Activated CD4-positive, alpha-beta T cell treated with anti-CD3 and anti-CD28 coated beads, Interleukin-2, amount 10 ng/mL, durations not matched to agents 7 days and 5 days (primary cell): ENCODE measurements around the gene MTF2. TPM values are rescaled to one million over a fixed set of nuclear protein-coding genes. Genes with fewer than 3 reads are reported as not detected.

Experiments
- CTCF ChIA-PET: fragments of 350-600 bp; sonication (Branson Sonifier 250); formaldehyde crosslinking; loops from one replicate; lab custom pipeline; 2021; ENCODE audit warnings: antibody characterized with exemption; lab: Charles Lee
- POLR2A ChIA-PET: fragments of 350-600 bp; sonication (Branson Sonifier 250); formaldehyde crosslinking; loops from one replicate; lab custom pipeline; 2021; ENCODE audit warnings: antibody characterized with exemption; lab: Charles Lee
- DNase-seq: peaks from one replicate; pipeline ENCODE4 v3.0.0-alpha.2; 2020
- H3K27ac Mint-ChIP-seq: one replicate; pipeline ENCODE4 v1.8.0; 2021; ENCODE audit warnings: mild to moderate bottlenecking, moderate library complexity, mixed read lengths
- H3K27me3 Mint-ChIP-seq: one replicate; pipeline ENCODE4 v1.8.0; 2021; ENCODE audit warnings: mixed read lengths
- H3K36me3 Mint-ChIP-seq: one replicate; pipeline ENCODE4 v1.8.0; 2021; ENCODE audit warnings: low read depth, mixed read lengths
- H3K4me1 Mint-ChIP-seq: one replicate; pipeline ENCODE4 v1.8.0; 2021; ENCODE audit warnings: mixed read lengths
- H3K4me3 Mint-ChIP-seq: one replicate; pipeline ENCODE4 v1.8.0; 2021; ENCODE audit warnings: mild to moderate bottlenecking, moderate library complexity, mixed read lengths
- H3K9me3 Mint-ChIP-seq: one replicate; pipeline ENCODE4 v1.8.0; 2021; ENCODE audit warnings: mixed read lengths
- total RNA-seq, 2 experiments: library from RNA; stranded (reverse); gene quantifications; one replicate each; pipeline ENCODE4 v1.2.3, GENCODE V29; 2021

The MTF2 gene
- total RNA-seq, 2 experiments from 2014 or later: 49.9 to 56.7 TPM

GRCh38 chr1:93177991-93178390 is 98.9 kb downstream of the MTF2 start:
- CTCF ChIA-PET: interaction anchor here (0.7 to 1.0 kb wide), 2 partner anchors 13 to 974 kb away, joined by 3 to 4 read pairs; no protein-coding TSS in a partner anchor
- Mint-ChIP-seq H3K9me3 (no peaks in the 10 kb centered on the region), H3K4me1 (peaks cover 54% of the 10 kb centered on the region), H3K4me3 (peak overlapping the region; percentile 84), H3K27me3 (no peaks in the 10 kb centered on the region), H3K36me3 (peaks cover 29% of the 10 kb centered on the region), H3K27ac (peak overlapping the region; percentile 97)
- no peak for DNase-seq
- POLR2A ChIA-PET: no interaction called here

GRCh38 chr1:93178418-93178817 is 99.3 kb downstream of the MTF2 start:
- Mint-ChIP-seq H3K4me1 (peaks cover 55% of the 10 kb centered on the region), H3K36me3 (peaks cover 29% of the 10 kb centered on the region), H3K27ac (peak overlapping the region; percentile 97), H3K27me3 (no peaks in the 10 kb centered on the region), H3K9me3 (no peaks in the 10 kb centered on the region), H3K4me3 (peak overlapping the region; percentile 84)
- no peak for DNase-seq
- ChIA-PET POLR2A (no interaction called here), CTCF (interaction anchor here (1.0 to 2.0 kb wide), 2 partner anchors 14 to 136 kb away, joined by 3 to 6 read pairs; no protein-coding TSS in a partner anchor)

GRCh38 chr1:93179886-93180722 is 101.0 kb downstream of the MTF2 start, which contains the start of gene TMED5:
Gene TMED5 (minus strand): TSS chr1:93180413. CDS start chr1:93180242, 171 bp downstream.
- peak within 1 kb of the TSS; percentile 97 for H3K27ac Mint-ChIP-seq
- H3K4me3 Mint-ChIP-seq: peak within 1 kb of the TSS; percentile 84
- no peaks in the 10 kb centered on the region for H3K27me3 Mint-ChIP-seq
- H3K36me3 Mint-ChIP-seq: peaks cover 32% of the 10 kb centered on the region
- POLR2A ChIA-PET: no interaction called here
- no peaks in the 10 kb centered on the region for H3K9me3 Mint-ChIP-seq
- CTCF ChIA-PET: interaction anchor here (2.0 kb wide), 1 partner anchor 137 kb away, joined by 6 read pairs; no protein-coding TSS in a partner anchor
- DNase-seq: peak; percentile 98
- peaks cover 55% of the 10 kb centered on the region for H3K4me1 Mint-ChIP-seq

GRCh38 chr1:93180723-93181613 is 101.9 kb downstream of the MTF2 start, which contains the start of gene CCDC18:
Gene CCDC18 (plus strand): TSS chr1:93180724. CDS start chr1:93183362, 2,638 bp downstream.
- peak within 1 kb of the TSS; percentile 84 for H3K4me3 Mint-ChIP-seq
- CTCF ChIA-PET: interaction anchor here (0.6 to 1.1 kb wide), 2 partner anchors 11 to 807 kb away, joined by 3 to 4 read pairs; no protein-coding TSS in a partner anchor
- peak within 1 kb of the TSS; percentile 97 for H3K27ac Mint-ChIP-seq
- H3K27me3 Mint-ChIP-seq: no peaks in the 10 kb centered on the region
- POLR2A ChIA-PET: interaction anchor here (0.7 kb wide), 1 partner anchor 9 kb away, joined by 7 read pairs; no protein-coding TSS in a partner anchor
- H3K9me3 Mint-ChIP-seq: no peaks in the 10 kb centered on the region
- DNase-seq: peak; percentile 67
- H3K4me1 Mint-ChIP-seq: peaks cover 57% of the 10 kb centered on the region
- H3K36me3 Mint-ChIP-seq: peaks cover 31% of the 10 kb centered on the region

- H3K27ac Mint-ChIP-seq: no peak overlapping the region
- no peaks in the 10 kb centered on the region for H3K27me3 Mint-ChIP-seq
- DNase-seq: no peak
- no peaks in the 10 kb centered on the region for H3K9me3 Mint-ChIP-seq
- peaks cover 54% of the 10 kb centered on the region for H3K4me1 Mint-ChIP-seq
- POLR2A ChIA-PET: no interaction called here
- H3K36me3 Mint-ChIP-seq: peaks cover 39% of the 10 kb centered on the region
- H3K4me3 Mint-ChIP-seq: no peak overlapping the region
- CTCF ChIA-PET: no interaction called here
Observed at GRCh38 chr1:93186667-93187066, 107.6 kb downstream of the MTF2 start.

Other genes starting within 250 kb of the MTF2 start
- 100 to 1,000 TPM; 721 to 748 TPM for gene RPL5, start 247.2 kb upstream of the MTF2 start, total RNA-seq
- 10 to 100 TPM; 17.7 to 19.1 TPM for gene DIPK1A, start 117.8 kb upstream of the MTF2 start, total RNA-seq
- gene TMED5, start 101.1 kb downstream of the MTF2 start, total RNA-seq: 10 to 100 TPM; 42.6 to 44.7 TPM
- 10 to 100 TPM; 31.3 to 33.1 TPM for gene CCDC18, start 101.4 kb downstream of the MTF2 start, total RNA-seq